Middle frontal gyrus (tissue), 1 donor: ENCODE data around the gene GBP4.
"Not testable (repeated sequence)": the region's sequence is repeated elsewhere in the genome, so short reads cannot be mapped to it uniquely, and the experiment has no call there.

Experiments used
- DNase-seq: peaks from one replicate; pipeline ENCODE4 v3.0.0-alpha.2; 2015; ENCODE audit warnings: low spot score; ENCODE audit errors: extremely low spot score

GBP4 gene, protein sequence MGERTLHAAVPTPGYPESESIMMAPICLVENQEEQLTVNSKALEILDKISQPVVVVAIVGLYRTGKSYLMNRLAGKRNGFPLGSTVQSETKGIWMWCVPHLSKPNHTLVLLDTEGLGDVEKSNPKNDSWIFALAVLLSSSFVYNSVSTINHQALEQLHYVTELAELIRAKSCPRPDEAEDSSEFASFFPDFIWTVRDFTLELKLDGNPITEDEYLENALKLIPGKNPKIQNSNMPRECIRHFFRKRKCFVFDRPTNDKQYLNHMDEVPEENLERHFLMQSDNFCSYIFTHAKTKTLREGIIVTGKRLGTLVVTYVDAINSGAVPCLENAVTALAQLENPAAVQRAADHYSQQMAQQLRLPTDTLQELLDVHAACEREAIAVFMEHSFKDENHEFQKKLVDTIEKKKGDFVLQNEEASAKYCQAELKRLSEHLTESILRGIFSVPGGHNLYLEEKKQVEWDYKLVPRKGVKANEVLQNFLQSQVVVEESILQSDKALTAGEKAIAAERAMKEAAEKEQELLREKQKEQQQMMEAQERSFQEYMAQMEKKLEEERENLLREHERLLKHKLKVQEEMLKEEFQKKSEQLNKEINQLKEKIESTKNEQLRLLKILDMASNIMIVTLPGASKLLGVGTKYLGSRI

DNA sequence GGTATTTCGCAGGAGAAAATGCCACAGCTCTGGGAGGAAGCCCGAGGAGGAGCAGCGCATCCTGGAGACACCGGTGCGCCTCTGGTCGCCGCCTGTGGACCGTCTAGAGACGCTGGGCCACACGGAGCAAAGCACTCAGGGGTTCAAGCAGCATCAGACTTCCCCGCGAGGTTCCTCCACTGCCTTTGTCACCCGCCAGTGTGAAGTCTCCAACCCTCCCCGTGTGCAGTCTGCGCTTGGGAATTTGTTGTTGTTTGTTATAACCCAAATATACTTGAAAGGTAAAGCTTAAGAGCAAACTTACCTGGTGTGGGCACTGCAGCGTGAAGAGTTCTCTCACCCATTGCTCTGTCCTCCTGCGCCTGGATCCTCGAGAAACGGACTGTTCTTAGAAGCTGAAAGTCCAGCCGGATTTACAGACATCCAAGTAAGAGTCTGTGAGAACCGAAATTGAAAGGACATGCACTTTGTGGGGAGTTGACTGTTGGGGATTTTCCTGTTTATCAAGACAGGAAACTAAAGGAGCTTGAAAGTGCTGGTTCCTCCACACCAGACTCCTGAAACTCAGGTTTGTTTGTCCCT is at the start of gene GBP4:
TSS of gene GBP4 (minus strand) at position 452 of the 582 bp plus-strand sequence. CDS start at position 344, 108 bp downstream.
- no peak for DNase-seq

DNA sequence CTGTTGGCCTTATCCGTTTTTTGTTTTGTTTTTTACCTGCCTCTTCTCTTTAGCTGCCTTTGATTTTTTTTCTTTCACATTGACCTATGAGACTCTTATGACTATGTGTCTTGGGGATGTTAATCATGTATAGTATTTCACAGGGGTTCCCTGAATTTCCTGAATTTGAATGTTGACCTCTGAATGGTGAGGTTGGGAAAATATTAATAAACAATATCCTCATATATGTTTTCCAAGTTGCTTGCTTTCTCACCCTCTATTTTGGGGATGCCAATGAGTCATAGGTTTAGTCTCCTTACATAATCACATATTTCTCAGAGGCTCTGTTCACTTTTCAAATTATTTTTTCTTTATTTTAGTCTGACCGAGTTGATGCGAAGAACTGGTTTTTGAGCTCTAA is 44.3 kb upstream of the GBP4 start:
- no peak for DNase-seq

DNA sequence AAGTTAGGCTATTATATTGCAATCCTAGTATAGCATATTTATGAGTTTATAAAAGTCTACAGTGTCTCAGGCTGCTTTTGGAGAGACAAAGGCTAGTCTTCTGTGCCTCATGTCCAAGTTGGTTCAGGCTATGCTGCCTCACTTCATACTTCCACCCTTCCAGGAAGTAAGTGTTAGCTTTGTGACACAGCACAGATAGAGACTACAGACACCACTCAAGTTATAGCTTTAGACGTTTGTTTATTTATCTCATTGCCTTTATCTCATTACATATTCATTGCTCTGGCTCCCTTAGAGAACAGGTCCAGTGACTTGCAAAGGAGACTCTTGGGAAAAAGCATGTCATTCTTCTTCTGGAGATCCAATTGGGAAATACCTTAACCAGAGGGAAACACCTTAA is 22.6 kb upstream of the GBP4 start:
- DNase-seq = no peak

DNA sequence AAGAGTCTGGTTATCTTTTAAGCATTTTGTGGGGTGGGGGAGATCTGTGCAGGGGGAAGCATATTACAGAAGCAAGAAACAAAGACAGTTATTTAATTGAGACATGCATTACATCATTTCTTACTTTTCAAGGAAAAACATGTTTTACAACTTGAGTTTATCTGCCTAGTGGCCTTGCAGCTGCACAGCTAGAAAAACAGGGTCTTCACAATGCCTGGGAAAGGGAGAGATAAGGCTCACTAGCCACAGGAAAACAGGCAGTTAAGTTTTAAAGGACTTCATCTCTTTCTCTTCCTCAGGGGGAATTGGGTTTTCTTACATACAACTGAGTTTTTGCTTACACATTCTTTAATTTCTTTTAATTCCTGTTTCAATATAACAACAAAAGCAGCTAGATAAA is 21.1 kb upstream of the GBP4 start:
- not testable (repeated sequence) for DNase-seq

DNA sequence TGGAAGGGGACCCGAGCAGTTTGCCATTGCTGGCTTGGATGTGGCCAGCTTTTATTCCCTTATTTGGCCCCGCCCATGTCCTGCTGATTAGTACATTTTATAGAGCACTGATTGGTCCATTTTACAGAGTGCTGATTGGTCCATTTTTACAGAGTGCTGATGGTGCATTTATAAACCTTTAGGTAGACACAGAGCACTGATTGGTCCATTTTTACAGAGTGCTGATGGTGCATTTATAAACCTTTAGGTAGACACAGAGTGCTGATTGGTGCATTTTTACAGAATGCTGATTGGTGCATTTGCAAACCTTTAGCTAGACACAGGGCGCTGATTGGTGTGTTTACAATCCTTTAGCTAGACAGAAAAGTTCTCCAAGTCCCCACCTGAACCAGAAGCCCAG is 20.2 kb upstream of the GBP4 start:
- not testable (repeated sequence) for DNase-seq

DNA sequence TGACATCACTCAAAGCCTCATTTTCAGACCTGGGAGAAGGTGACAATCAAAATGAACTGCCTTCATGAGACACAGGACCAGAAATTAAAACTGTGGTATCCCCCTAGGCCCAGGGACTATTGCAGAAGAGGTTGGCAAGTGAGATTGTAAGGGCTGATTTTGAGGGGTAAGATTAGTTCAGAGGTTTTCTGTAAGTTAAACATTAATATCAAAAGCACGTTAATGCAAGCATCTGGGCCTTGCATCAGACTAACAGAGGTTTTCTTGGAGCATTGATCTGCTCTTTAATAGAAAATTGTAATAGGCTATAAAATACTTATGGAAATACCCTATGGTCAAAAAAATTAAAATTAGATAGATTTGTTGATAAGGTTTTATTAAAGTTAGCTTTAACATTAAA is 14.6 kb upstream of the GBP4 start:
- DNase-seq = no peak

DNA sequence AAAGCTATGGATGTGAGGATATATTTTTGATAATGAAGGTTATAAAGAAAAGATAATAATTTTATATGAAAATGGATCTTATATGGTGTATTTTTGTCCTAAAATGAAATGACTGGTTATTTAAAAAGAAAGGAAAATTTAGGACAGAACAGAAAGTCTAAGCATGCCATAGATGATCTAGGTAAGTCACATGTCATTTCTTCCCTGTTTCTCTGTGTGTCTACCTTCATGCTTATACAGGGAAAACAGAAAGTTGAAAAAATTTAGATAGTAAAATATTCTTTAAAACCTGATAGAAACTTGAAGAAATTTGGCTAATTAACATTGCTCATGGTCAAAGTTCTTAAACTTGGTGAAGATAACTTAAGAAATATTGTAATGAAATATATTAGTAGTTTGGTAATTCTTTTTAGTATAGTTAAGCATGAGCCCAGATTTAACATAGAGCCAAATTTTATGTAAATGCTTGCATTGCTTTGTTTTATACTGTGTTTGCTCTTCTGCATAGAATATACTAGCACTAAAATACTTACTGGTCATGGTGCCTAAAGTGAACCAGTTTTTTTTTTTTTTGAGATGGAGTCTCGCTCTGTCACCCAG is 12.4 kb upstream of the GBP4 start:
- no peak for DNase-seq

DNA sequence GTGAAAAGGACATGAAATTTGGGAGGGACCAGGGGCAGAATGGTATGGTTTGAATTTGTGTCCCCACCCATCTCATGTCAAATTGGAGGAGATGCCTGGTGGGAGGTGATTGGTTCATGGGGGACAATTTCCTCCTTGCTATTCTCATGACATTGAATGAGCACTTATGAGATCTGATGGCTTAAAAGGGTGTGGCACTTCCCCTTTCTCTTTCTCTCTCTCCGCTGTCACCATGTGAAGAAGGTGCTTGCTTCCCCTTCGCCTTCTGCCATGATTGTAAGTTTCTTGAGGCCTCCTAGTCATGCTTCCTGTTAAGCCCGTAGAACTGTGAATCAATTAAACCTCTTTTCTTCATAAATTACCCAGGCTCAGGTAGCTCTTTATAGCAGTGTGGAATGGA is 7.6 kb upstream of the GBP4 start:
- no peak for DNase-seq

DNA sequence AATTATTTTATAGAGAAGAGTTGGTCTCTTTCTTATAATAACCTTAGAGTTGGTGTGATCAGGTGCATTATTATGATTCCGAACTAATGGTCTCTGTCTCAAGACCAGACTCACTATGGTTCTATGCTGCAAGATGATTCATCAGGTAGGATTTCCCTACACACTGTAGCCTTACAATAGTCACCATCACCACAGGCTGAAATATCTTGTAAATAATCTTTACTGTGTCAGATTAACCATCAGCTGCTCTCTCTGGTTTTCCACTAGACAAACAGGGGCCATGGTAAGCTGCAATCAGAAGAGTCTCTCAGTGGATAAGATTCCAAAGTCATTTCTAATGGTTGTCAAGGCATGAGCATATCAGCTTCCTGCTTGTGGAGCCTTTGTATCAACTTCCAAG is 4.4 kb upstream of the GBP4 start:
- no peak for DNase-seq

DNA sequence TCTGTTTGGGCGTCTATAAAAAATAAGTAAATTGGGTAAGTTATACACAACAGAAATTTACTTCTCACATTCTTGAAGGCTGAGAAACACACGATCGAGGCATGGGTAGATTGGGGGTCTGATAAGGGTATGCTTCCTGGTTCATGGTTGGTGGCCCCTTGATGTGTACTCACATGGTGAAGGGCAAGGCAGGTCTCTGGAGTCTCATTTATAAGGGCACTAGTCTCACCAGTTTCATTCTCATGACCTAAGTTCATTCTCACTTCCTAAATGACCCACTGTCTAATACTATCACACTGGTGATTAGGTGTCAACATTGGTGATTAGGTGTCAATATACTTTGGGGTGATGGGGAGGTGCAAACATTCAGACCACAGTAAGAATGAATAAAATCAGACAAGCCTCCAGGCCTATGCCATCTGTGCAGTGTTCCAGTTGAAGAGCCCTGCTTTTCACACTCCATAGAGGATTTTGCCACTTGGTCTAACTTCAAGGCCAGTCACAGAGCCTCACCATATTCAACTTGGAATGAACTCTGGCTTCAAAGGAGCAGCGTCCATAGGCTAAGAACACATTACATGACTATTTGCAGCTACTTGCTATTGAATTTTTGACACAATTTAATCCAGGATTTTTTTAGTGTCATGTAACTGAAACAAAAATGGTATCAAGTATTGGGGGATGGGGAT is 2.5 kb upstream of the GBP4 start:
- no peak for DNase-seq

DNA sequence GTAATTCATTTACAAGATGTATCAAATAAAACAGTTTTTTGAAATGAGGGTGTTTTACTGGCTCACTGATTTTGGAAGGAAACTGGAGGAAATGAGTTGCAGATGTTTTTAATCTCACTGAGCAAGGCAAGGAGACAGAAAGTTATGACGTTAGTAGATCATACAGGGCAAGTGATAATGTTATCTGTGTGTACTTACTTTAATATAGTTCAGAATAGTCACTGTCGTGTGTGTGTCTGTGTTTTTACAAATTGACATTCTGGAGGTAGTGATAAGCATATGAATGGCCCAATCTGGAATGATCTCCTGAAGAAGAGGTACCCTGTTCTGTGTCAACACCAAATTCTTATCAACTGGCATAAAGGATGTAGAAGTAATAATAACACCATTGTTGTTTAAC is 1.9 kb upstream of the GBP4 start:
- no peak for DNase-seq

DNA sequence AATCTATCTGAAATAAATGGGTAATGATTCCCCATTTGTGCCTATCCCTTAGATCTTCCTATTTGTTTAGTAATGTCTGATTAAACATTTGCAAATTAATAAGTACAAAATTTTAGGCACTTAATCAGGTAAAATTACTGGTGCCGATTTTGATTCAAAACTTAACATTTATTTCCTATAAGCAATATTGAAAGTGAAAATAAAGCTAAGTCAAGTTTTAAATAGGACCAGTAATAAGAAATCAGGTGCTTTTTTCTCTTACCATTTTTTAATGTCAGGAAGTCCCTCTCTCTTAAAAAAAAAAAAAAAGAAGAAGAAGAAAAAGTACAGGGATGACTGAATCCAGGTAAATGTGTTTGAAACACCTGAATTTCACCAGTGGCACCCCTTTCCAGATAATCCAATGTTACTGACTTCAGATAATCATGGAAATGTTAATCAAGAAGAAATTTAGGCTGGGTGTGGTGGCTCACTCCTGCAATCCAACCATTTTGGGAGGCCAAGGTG is 836 bp upstream of the GBP4 start:
- DNase-seq = no peak

DNA sequence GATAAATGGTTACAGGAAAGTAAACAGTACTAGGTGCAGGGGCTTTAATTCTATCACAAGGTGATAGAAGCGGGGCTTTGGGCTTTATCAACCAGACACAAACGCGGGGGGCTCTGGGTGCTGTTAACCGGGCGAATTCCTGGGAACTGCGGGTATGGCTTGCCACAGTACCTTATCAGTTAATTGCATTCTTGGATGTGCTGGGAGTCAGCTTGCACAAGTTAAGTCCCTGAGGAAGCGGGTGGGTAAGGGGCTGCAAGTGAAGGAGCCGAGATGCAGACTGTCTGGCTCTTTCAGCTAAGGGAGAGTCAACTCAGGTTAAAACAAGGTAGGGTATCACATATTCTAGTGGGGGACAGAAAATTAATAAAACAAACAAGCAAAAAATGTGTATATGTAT is 661 bp downstream of the GBP4 start:
- no peak for DNase-seq

DNA sequence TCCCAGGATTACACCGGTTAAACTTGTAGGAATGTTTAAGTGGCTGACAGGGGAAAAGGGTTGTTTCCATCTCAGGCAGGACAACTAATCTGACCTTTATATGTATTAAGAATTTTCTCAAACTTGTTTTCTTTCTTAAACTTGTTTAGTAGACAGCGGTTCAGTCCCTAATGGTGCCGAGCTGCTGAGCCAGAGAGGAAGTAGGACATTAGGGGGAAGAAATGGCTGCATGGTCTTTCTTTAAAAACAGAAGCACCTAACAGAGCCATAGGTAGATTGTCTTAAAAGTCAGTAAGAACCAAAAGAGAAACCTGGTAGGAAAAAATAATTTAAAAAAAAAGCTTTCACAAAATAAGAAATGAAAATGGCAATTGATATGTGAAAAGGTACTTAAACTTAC is 3.3 kb downstream of the GBP4 start:
- DNase-seq = no peak

DNA sequence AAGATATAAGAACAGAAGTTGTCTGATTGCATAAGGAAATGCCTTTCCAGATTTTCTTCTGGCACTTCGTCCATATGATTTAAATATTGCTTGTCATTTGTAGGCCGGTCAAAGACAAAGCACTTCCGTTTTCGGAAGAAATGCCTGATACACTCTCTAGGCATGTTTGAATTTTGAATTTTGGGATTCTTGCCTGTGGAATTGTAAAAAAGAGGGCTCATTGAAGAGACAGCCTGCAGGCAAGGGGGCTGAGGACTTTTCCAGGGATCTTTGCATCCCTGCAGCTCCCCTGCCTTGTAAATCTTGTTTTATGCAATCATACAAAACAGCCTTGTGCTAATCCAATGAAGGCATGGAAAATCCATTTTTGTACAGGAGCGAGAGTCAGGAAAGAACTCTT is 7.4 kb downstream of the GBP4 start:
- DNase-seq = no peak

DNA sequence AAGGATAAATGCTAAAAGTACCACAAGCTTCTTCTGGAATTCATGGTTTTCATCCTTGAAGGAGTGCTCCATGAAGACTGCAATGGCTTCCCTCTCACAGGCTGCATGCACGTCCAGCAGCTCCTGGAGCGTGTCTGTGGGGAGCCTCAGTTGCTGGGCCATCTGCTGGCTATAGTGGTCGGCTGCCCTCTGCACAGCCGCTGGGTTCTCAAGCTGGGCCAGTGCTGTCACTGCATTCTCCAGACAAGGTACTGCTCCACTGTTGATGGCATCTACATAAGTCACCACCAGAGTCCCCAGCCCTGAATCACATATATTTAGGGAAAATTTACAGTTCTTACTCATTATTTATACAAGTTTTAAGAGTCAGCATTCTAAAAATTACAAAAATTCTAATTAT is 8.7 kb downstream of the GBP4 start:
- DNase-seq = no peak

DNA sequence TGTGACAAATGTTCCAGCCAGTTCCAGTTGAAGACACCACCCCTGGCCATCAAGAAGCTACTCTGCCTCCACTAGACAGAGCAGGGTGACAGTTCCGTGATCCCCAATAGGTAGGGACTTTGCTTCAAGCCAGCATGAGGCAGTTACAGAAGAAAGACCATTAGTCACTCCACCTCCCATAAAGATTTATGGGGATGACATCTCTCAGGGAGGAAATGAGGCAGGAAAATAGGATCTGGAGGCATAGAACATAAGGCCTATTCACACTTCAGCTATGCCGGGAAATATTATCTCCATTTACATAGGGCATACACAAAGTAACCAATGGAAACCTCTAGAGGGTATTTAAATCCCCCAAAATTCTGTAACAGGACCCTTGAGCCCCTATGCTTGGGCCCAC is 19.4 kb downstream of the GBP4 start:
- no peak for DNase-seq

DNA sequence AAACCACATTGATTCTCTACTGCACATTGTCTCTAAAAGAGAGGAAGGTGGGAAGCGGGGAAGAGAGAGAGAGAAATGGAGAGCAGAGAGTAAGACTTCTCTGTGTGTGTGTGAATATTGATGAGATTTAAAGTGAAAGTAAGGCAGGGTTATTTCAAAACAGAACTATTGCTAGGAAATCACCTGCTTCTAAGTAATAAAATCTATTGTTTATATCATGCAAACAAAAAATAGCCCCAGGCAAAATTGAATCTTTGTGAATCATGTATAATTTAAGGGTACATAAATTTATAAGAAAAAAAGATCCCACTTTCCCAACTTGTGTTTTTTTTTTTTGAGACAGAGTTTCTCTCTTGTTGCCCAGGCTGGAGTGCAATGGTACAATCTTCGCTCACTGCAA is 21.8 kb downstream of the GBP4 start:
- DNase-seq = no peak

DNA sequence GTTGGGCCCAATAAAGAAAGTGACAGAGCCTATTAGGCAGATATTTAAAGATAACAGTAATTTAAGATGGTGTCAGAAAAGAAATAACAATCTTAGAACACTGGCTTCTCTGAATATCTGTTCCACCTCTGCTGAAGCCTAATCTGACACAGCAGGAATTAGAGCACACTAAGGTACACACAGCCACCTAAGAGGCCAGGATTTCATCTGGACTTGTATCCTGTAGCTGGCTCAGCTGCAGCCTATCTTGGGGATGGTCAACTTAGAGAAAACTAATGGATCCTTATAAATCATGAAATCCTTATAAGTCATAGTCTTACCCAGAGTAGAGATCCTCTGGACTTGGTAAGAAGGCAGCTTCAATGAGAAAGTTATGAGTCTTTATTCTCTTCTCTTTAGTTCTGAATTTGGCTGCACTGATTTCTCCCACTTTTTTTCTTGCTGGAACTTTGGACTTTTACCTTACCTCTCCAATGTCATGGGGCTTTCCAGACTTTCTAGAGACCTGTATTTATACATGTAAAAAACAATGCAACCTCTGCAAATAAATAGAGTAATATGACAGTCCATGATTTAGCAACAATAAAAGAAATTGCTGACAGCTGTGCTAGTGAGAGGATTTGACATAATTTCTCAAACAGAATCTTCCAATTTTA is 23.0 kb downstream of the GBP4 start, which contains the start of gene GBP7:
TSS of gene GBP7 (minus strand) at position 403 of the 656 bp plus-strand sequence. CDS start 4,068 bp downstream, outside the sequence.
- no peak for DNase-seq

DNA sequence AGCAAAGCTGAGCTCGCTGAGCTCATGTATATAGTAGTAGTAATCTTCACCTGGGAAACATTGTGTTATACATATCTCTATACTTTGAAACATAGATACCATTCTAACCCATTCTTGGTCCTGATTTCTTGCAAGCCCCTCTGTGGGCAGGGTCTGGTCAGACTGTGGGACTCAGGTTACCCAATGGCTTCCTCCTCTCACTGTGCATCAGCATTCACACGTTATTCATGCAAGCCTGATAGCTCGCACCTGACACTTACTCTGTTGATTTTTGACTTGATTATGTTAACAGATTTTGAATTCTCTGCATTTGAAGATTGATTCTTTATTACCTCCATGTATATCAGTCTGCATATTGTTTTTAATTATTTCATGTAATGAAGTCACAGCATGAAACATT is 24.3 kb downstream of the GBP4 start:
- no peak for DNase-seq
